H9 (cell line): ENCODE results near the gene INTS6L. TPM values are rescaled to one million over a fixed set of nuclear protein-coding genes. Genes with fewer than 3 reads are reported as not detected.

ENCODE experiments used
- DNase-seq: peaks from one replicate; pipeline ENCODE4 v3.0.0-alpha.2; 2017
- H2AFZ ChIP-seq: one replicate; pipeline ENCODE4 v1.6.1; 2013; ENCODE audit warnings: mild to moderate bottlenecking, low read length, control low read depth, moderate library complexity
- H2AK5ac ChIP-seq: 2 replicates; pipeline ENCODE4 v1.6.1; 2013; ENCODE audit warnings: low read length, control low read depth, mixed read lengths; ENCODE audit not compliant: insufficient read length
- H2BK120ac ChIP-seq: one replicate; pipeline ENCODE4 v1.6.1; 2013; ENCODE audit warnings: low read depth, mild to moderate bottlenecking, low read length, control low read depth, inconsistent platforms; ENCODE audit not compliant: poor library complexity, severe bottlenecking
- H2BK12ac ChIP-seq: 2 replicates; pipeline ENCODE4 v1.6.1; 2013; ENCODE audit warnings: low read length, control low read depth, mixed read lengths, low read depth; ENCODE audit not compliant: insufficient read length
- H2BK15ac ChIP-seq: 2 replicates; pipeline ENCODE4 v1.6.1; 2013; ENCODE audit warnings: low read depth, low read length, control low read depth
- H2BK20ac ChIP-seq: one replicate; pipeline ENCODE4 v1.6.1; 2013; ENCODE audit warnings: low read depth, mild to moderate bottlenecking, low read length, control low read depth, inconsistent platforms; ENCODE audit not compliant: poor library complexity, severe bottlenecking
- H2BK5ac ChIP-seq: 2 replicates; pipeline ENCODE4 v1.6.1; 2013; ENCODE audit warnings: low read length, control low read depth, mixed read lengths; ENCODE audit not compliant: insufficient read length
- H3K14ac ChIP-seq: 2 replicates; pipeline ENCODE4 v1.6.1; 2013; ENCODE audit warnings: low read length, control low read depth; ENCODE audit not compliant: insufficient read depth
- H3K18ac ChIP-seq: 2 replicates; pipeline ENCODE4 v1.6.1; 2013; ENCODE audit warnings: low read depth, mild to moderate bottlenecking, mixed read lengths, low read length, control low read depth; ENCODE audit not compliant: insufficient read length
- H3K23ac ChIP-seq: 2 replicates; pipeline ENCODE4 v1.6.1; 2013; ENCODE audit warnings: low read length, control low read depth, mixed read lengths, low read depth; ENCODE audit not compliant: insufficient read length
- H3K23me2 ChIP-seq: 2 replicates; pipeline ENCODE4 v1.6.1; 2013; ENCODE audit warnings: low read depth, mild to moderate bottlenecking, mixed read lengths, low read length, control low read depth; ENCODE audit not compliant: insufficient read length, poor library complexity, severe bottlenecking
- H3K27ac ChIP-seq: 2 replicates; pipeline ENCODE4 v1.5.1; 2013; ENCODE audit warnings: low read length, control low read depth, mixed read lengths, low read depth; ENCODE audit not compliant: insufficient read length
- H3K27me3 ChIP-seq: 2 replicates; pipeline ENCODE4 v1.6.1; 2013; ENCODE audit warnings: low read length, control low read depth, inconsistent platforms; ENCODE audit not compliant: insufficient read depth
- H3K4ac ChIP-seq: 2 replicates; pipeline ENCODE4 v1.6.1; 2013; ENCODE audit warnings: low read depth, mild to moderate bottlenecking, control low read depth, inconsistent platforms, low read length, moderate library complexity
- H3K4me1 ChIP-seq: 2 replicates; pipeline ENCODE4 v1.6.1; 2013; ENCODE audit warnings: low read length, control low read depth, inconsistent platforms; ENCODE audit not compliant: insufficient read depth
- H3K4me2 ChIP-seq: 2 replicates; pipeline ENCODE4 v1.6.1; 2013; ENCODE audit warnings: low read length, control low read depth, mixed read lengths; ENCODE audit not compliant: insufficient read length, insufficient read depth
- H3K56ac ChIP-seq: 2 replicates; pipeline ENCODE4 v1.6.1; 2013; ENCODE audit warnings: low read depth, mild to moderate bottlenecking, mixed read lengths, low read length, control low read depth; ENCODE audit not compliant: insufficient read length
- H3K79me1 ChIP-seq: 2 replicates; pipeline ENCODE4 v1.6.1; 2013; ENCODE audit warnings: low read depth, mild to moderate bottlenecking, moderate library complexity, low read length, control low read depth, inconsistent platforms; ENCODE audit not compliant: insufficient read depth, poor library complexity, severe bottlenecking
- H3K79me2 ChIP-seq: 2 replicates; pipeline ENCODE4 v1.6.1; 2013; ENCODE audit warnings: low read length, control low read depth, inconsistent platforms; ENCODE audit not compliant: insufficient read depth
- H3K9ac ChIP-seq: 2 replicates; pipeline ENCODE4 v1.6.1; 2013; ENCODE audit warnings: low read length, control low read depth, mixed read lengths; ENCODE audit not compliant: insufficient read length; ENCODE audit errors: extremely low read depth
- H3K9me3 ChIP-seq: one replicate; pipeline ENCODE4 v1.6.1; 2013; ENCODE audit warnings: low read depth, low read length, inconsistent platforms; ENCODE audit not compliant: control insufficient read depth
- H3T11ph ChIP-seq: one replicate; pipeline ENCODE4 v1.6.1; 2013; ENCODE audit warnings: mild to moderate bottlenecking, low read length, control low read depth, inconsistent platforms
- H4K20me1 ChIP-seq: one replicate; pipeline ENCODE4 v1.6.1; 2013; ENCODE audit not compliant: control insufficient read depth, insufficient read length, insufficient read depth
- H4K5ac ChIP-seq: 2 replicates; pipeline ENCODE4 v1.6.1; 2013; ENCODE audit warnings: low read depth, mild to moderate bottlenecking, mixed read lengths, low read length, control low read depth; ENCODE audit not compliant: insufficient read length
- H4K8ac ChIP-seq: replicated peaks from 2 replicates; pipeline ENCODE4 v1.6.1; 2013; ENCODE audit warnings: low read length, control low read depth, mixed read lengths, low read depth; ENCODE audit not compliant: insufficient read length
- H4K91ac ChIP-seq: 2 replicates; pipeline ENCODE4 v1.6.1; 2013; ENCODE audit warnings: low read depth, mild to moderate bottlenecking, moderate library complexity, mixed read lengths, low read length, control low read depth; ENCODE audit not compliant: insufficient read length
- H3K27ac Mint-ChIP-seq, 3 experiments: 2 replicates in 2 of 3; 3 replicates in 1 of 3; pipeline ENCODE4 v1.8.0; 2020 to 2021; ENCODE audit warnings: mixed read lengths in 3 of 3, mild to moderate bottlenecking in 1 of 3, moderate library complexity in 1 of 3
- H3K27me3 Mint-ChIP-seq: 2 replicates; pipeline ENCODE4 v1.8.0; 2021; ENCODE audit warnings: low read depth, mild to moderate bottlenecking, moderate library complexity, mixed read lengths
- H3K36me3 Mint-ChIP-seq, 3 experiments: 2 replicates in 2 of 3; 3 replicates in 1 of 3; pipeline ENCODE4 v1.8.0; 2020 to 2021; ENCODE audit warnings: low read depth in 3 of 3, mixed read lengths in 3 of 3; ENCODE audit not compliant: insufficient read depth in 1 of 3
- H3K4me1 Mint-ChIP-seq, 2 experiments: 2 replicates each; pipeline ENCODE4 v1.8.0; 2020; ENCODE audit warnings: mixed read lengths in 2 of 2
- H3K4me3 Mint-ChIP-seq, 2 experiments: 2 replicates in 1 of 2; 3 replicates in 1 of 2; pipeline ENCODE4 v1.8.0; 2020 to 2021; ENCODE audit warnings: mild to moderate bottlenecking in 2 of 2, mixed read lengths in 2 of 2, moderate library complexity in 1 of 2
- H3K9me3 Mint-ChIP-seq, 2 experiments: 2 replicates in 1 of 2; 3 replicates in 1 of 2; pipeline ENCODE4 v1.8.0; 2020; ENCODE audit warnings: mild to moderate bottlenecking in 2 of 2, mixed read lengths in 2 of 2, moderate library complexity in 1 of 2
- WGBS: extraction: QIAGEN DNeasy Blood & Tissue Kit; methylation state at CpG from one replicate; pipeline ENCODE4 v1.1.7; 2013; ENCODE audit warnings: missing lambda C conversion rate, low lambda C conversion rate, mixed read lengths; ENCODE audit not compliant: insufficient read length; ENCODE audit errors: extremely low coverage; 5-methylcytosine and 5-hydroxymethylcytosine counted together
- total RNA-seq: library from RNA; stranded (reverse); gene quantifications from 2 replicates; pipeline ENCODE4 v1.2.1, GENCODE V29; 2021
- TF ChIP-seq, protein P1 (sequence below): fragments of 200-600 bp; sonication (generic); conservative IDR thresholded peaks from 3 replicates; pipeline ENCODE4 v1.8.0; 2021; ENCODE audit warnings: antibody characterized with exemption, mild to moderate bottlenecking

INTS6L gene
- total RNA-seq, 1 experiment from 2014 or later, result 7.8 TPM

DNA sequence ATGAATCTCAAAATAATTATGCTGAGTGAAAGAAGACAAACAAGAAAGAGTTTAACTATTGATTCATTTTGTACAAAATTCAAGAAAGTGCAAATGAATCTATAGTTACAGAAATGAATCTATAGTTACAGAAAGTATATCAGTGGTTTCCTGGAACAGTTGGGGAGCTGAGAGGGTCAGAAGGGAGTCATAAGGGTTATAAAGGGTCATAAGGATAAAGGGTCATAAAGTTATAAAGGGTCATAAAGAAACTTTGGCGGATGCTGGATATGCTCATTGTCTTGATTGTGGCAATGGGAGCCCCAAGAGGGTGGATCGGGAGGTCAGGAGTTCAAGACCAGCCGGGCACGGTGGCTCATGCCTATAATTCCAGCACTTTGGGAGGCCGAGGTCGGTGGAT lies 26.0 kb upstream of the INTS6L start:
- Histone ChIP-seq H2AFZ (no peak overlapping the region), H3K4me1 (no peaks in the 10 kb centered on the region), H2BK5ac (no peak overlapping the region), H3K79me1 (no peaks in the 10 kb centered on the region), H3K23me2 (no peaks in the 10 kb centered on the region), H3K23ac (no peak overlapping the region), H4K5ac (no peak overlapping the region), H3K27ac (no peak overlapping the region), H2BK120ac (no peak overlapping the region), H4K8ac (no peak overlapping the region), H3K79me2 (no peaks in the 10 kb centered on the region), H2AK5ac (no peak overlapping the region), H3K4ac (no peak overlapping the region), H3K9me3 (peaks cover 18% of the 10 kb centered on the region), H2BK20ac (no peak overlapping the region), H2BK12ac (no peak overlapping the region), H3K27me3 (no peaks in the 10 kb centered on the region), H4K91ac (no peak overlapping the region), H3K56ac (no peak overlapping the region), H3K14ac (no peak overlapping the region), H2BK15ac (no peak overlapping the region), H4K20me1 (no peaks in the 10 kb centered on the region), H3T11ph (no peak overlapping the region), H3K4me2 (no peak overlapping the region), H3K18ac (no peak overlapping the region), H3K9ac (no peak overlapping the region)
- H3K4me1 Mint-ChIP-seq, result no peaks in the 10 kb centered on the region
- H3K4me3 Mint-ChIP-seq, result no peak overlapping the region
- H3K27ac Mint-ChIP-seq, result no peak overlapping the region
- H3K9me3 Mint-ChIP-seq, result peaks cover 53% of the 10 kb centered on the region in 2 experiments
- H3K27me3 Mint-ChIP-seq, result no peaks in the 10 kb centered on the region; the same call in 1 of the 2 replicates
- WGBS, result no CpG with 5 or more reads among the region's 6 CpGs
- H3K36me3 Mint-ChIP-seq, result 0 out of 7 replicates have a peak, but pooled peaks cover 0 to 3% (median 0%) of the 10 kb centered on the region in 3 experiments
- TF ChIP-seq, protein P1, sequence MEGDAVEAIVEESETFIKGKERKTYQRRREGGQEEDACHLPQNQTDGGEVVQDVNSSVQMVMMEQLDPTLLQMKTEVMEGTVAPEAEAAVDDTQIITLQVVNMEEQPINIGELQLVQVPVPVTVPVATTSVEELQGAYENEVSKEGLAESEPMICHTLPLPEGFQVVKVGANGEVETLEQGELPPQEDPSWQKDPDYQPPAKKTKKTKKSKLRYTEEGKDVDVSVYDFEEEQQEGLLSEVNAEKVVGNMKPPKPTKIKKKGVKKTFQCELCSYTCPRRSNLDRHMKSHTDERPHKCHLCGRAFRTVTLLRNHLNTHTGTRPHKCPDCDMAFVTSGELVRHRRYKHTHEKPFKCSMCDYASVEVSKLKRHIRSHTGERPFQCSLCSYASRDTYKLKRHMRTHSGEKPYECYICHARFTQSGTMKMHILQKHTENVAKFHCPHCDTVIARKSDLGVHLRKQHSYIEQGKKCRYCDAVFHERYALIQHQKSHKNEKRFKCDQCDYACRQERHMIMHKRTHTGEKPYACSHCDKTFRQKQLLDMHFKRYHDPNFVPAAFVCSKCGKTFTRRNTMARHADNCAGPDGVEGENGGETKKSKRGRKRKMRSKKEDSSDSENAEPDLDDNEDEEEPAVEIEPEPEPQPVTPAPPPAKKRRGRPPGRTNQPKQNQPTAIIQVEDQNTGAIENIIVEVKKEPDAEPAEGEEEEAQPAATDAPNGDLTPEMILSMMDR, result no peak
- no peak for DNase-seq
